WTC11 (cell line): Measurements from ENCODE around the gene LDAH.

Source experiments
- ATF1 ChIP-seq: sonication (generic); formaldehyde crosslinking; IDR thresholded peaks from 2 replicates; pipeline ENCODE4 v1.8.1; 2023; ENCODE audit warnings: mild to moderate bottlenecking, moderate library complexity, missing genetic modification reagents
- ELF4 ChIP-seq: sonication (generic); formaldehyde crosslinking; IDR thresholded peaks from 2 replicates; pipeline ENCODE4 v1.8.1; 2022; ENCODE audit warnings: low read depth, mild to moderate bottlenecking, moderate library complexity, missing genetic modification reagents
- ETV6 ChIP-seq: sonication (generic); formaldehyde crosslinking; IDR thresholded peaks from 2 replicates; pipeline ENCODE4 v1.8.1; 2022; ENCODE audit warnings: mild to moderate bottlenecking, missing genetic modification reagents
- KAT7 ChIP-seq: sonication (generic); formaldehyde crosslinking; IDR thresholded peaks from 2 replicates; pipeline ENCODE4 v1.8.1; 2023; ENCODE audit warnings: missing genetic modification reagents, mild to moderate bottlenecking, borderline replicate concordance
- NR1H2 ChIP-seq: sonication (generic); formaldehyde crosslinking; IDR thresholded peaks from 2 replicates; pipeline ENCODE4 v1.9.0; 2021; ENCODE audit warnings: mild to moderate bottlenecking, moderate library complexity, missing genetic modification reagents
- NR2C2 ChIP-seq: sonication (generic); formaldehyde crosslinking; IDR thresholded peaks from 2 replicates; pipeline ENCODE4 v1.8.0; 2022; ENCODE audit warnings: mild to moderate bottlenecking, missing genetic modification reagents
- NR3C1 ChIP-seq: sonication (generic); formaldehyde crosslinking; conservative IDR thresholded peaks from 2 replicates; pipeline ENCODE4 v1.8.1; 2023; ENCODE audit warnings: low read depth, mild to moderate bottlenecking, missing genetic modification reagents
- PRRX2 ChIP-seq: fragments of 250-450 bp; sonication (Bioruptor Pico); IDR thresholded peaks from 2 replicates; pipeline ENCODE4 v1.8.0; 2021; ENCODE audit warnings: mild to moderate bottlenecking
- TF ChIP-seq, protein P1 (sequence below): fragments of 200-600 bp; IDR thresholded peaks from 2 replicates; pipeline ENCODE4 v1.8.0; 2022; ENCODE audit warnings: antibody characterized with exemption
- TF ChIP-seq, protein P2 (sequence below): sonication (generic); formaldehyde crosslinking; IDR thresholded peaks from 2 replicates; pipeline ENCODE4 v1.8.1; 2023; ENCODE audit warnings: mild to moderate bottlenecking, missing genetic modification reagents, moderate library complexity
- TF ChIP-seq, protein P3 (sequence below): sonication (generic); formaldehyde crosslinking; IDR thresholded peaks from 2 replicates; pipeline ENCODE4 v1.8.0; 2022; ENCODE audit warnings: missing genetic modification reagents
- TF ChIP-seq, protein P4 (sequence below): sonication (generic); formaldehyde crosslinking; IDR thresholded peaks from 2 replicates; pipeline ENCODE4 v1.8.1; 2022; ENCODE audit warnings: low read depth, missing genetic modification reagents, borderline replicate concordance
- TF ChIP-seq, protein P5 (sequence below): sonication (generic); formaldehyde crosslinking; IDR thresholded peaks from 2 replicates; pipeline ENCODE4 v1.8.1; 2023; ENCODE audit warnings: mild to moderate bottlenecking, missing genetic modification reagents, moderate library complexity
- TF ChIP-seq, protein P6 (sequence below): sonication (generic); formaldehyde crosslinking; IDR thresholded peaks from 2 replicates; pipeline ENCODE4 v1.8.0; 2022; ENCODE audit warnings: mild to moderate bottlenecking, missing genetic modification reagents

DNA sequence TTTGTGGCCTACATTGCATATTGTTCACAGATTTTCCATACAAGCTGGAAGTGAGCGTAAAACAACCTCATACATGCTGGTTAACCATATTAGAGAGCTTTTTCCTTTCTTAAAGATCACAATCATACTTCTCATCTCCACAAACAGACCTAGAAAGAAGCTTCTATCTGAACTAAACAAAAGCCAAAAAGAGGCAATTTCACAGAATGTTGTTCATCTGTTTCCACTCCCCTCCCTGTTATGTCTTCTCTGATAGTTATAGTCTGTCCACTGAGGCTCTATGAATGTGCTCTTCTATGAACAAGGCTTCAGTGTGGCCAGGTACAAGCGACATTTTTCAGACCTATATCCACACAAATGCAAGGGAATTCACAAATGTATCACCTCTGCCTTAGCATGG lies 63.4 kb downstream of the LDAH start:
- no peak for TF ChIP-seq PRRX2 (CRISPR knock-in tag)
- TF ChIP-seq, protein P1, sequence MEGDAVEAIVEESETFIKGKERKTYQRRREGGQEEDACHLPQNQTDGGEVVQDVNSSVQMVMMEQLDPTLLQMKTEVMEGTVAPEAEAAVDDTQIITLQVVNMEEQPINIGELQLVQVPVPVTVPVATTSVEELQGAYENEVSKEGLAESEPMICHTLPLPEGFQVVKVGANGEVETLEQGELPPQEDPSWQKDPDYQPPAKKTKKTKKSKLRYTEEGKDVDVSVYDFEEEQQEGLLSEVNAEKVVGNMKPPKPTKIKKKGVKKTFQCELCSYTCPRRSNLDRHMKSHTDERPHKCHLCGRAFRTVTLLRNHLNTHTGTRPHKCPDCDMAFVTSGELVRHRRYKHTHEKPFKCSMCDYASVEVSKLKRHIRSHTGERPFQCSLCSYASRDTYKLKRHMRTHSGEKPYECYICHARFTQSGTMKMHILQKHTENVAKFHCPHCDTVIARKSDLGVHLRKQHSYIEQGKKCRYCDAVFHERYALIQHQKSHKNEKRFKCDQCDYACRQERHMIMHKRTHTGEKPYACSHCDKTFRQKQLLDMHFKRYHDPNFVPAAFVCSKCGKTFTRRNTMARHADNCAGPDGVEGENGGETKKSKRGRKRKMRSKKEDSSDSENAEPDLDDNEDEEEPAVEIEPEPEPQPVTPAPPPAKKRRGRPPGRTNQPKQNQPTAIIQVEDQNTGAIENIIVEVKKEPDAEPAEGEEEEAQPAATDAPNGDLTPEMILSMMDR: no peak
- TF ChIP-seq, protein P2, sequence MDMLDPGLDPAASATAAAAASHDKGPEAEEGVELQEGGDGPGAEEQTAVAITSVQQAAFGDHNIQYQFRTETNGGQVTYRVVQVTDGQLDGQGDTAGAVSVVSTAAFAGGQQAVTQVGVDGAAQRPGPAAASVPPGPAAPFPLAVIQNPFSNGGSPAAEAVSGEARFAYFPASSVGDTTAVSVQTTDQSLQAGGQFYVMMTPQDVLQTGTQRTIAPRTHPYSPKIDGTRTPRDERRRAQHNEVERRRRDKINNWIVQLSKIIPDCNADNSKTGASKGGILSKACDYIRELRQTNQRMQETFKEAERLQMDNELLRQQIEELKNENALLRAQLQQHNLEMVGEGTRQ (CRISPR knock-in tag): no peak
- TF ChIP-seq NR3C1 (CRISPR knock-in tag): no peak
- TF ChIP-seq, protein P3, sequence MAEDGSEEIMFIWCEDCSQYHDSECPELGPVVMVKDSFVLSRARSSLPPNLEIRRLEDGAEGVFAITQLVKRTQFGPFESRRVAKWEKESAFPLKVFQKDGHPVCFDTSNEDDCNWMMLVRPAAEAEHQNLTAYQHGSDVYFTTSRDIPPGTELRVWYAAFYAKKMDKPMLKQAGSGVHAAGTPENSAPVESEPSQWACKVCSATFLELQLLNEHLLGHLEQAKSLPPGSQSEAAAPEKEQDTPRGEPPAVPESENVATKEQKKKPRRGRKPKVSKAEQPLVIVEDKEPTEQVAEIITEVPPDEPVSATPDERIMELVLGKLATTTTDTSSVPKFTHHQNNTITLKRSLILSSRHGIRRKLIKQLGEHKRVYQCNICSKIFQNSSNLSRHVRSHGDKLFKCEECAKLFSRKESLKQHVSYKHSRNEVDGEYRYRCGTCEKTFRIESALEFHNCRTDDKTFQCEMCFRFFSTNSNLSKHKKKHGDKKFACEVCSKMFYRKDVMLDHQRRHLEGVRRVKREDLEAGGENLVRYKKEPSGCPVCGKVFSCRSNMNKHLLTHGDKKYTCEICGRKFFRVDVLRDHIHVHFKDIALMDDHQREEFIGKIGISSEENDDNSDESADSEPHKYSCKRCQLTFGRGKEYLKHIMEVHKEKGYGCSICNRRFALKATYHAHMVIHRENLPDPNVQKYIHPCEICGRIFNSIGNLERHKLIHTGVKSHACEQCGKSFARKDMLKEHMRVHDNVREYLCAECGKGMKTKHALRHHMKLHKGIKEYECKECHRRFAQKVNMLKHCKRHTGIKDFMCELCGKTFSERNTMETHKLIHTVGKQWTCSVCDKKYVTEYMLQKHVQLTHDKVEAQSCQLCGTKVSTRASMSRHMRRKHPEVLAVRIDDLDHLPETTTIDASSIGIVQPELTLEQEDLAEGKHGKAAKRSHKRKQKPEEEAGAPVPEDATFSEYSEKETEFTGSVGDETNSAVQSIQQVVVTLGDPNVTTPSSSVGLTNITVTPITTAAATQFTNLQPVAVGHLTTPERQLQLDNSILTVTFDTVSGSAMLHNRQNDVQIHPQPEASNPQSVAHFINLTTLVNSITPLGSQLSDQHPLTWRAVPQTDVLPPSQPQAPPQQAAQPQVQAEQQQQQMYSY: no peak
- TF ChIP-seq, protein P4, sequence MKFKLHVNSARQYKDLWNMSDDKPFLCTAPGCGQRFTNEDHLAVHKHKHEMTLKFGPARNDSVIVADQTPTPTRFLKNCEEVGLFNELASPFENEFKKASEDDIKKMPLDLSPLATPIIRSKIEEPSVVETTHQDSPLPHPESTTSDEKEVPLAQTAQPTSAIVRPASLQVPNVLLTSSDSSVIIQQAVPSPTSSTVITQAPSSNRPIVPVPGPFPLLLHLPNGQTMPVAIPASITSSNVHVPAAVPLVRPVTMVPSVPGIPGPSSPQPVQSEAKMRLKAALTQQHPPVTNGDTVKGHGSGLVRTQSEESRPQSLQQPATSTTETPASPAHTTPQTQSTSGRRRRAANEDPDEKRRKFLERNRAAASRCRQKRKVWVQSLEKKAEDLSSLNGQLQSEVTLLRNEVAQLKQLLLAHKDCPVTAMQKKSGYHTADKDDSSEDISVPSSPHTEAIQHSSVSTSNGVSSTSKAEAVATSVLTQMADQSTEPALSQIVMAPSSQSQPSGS (CRISPR knock-in tag): no peak
- no peak for TF ChIP-seq NR1H2 (CRISPR knock-in tag)
- no peak for TF ChIP-seq ETV6 (CRISPR knock-in tag)
- no peak for TF ChIP-seq KAT7
- TF ChIP-seq, protein P5, sequence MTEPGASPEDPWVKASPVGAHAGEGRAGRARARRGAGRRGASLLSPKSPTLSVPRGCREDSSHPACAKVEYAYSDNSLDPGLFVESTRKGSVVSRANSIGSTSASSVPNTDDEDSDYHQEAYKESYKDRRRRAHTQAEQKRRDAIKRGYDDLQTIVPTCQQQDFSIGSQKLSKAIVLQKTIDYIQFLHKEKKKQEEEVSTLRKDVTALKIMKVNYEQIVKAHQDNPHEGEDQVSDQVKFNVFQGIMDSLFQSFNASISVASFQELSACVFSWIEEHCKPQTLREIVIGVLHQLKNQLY (CRISPR knock-in tag): no peak
- TF ChIP-seq, protein P6, sequence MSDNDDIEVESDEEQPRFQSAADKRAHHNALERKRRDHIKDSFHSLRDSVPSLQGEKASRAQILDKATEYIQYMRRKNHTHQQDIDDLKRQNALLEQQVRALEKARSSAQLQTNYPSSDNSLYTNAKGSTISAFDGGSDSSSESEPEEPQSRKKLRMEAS: no peak
- TF ChIP-seq ATF1 (CRISPR knock-in tag): no peak
- no peak for TF ChIP-seq ELF4 (CRISPR knock-in tag)
- no peak for TF ChIP-seq NR2C2 (CRISPR knock-in tag)
